HepG2 (cell line): ENCODE data around the gene RHBDF2. TPM values are rescaled to one million over a fixed set of nuclear protein-coding genes. Genes with fewer than 3 reads are reported as not detected.

Experiments
- ATM ChIP-seq: fragments of 450-650 bp; IDR thresholded peaks from 2 replicates; pipeline ENCODE4 v1.7.1; 2017; ENCODE audit warnings: mild to moderate bottlenecking, borderline replicate concordance
- BORCS8-MEF2B ChIP-seq: sonication (generic); formaldehyde crosslinking; IDR thresholded peaks from 2 replicates; pipeline ENCODE4 v1.8.0; 2022; ENCODE audit warnings: mild to moderate bottlenecking, missing genetic modification reagents
- CENPX ChIP-seq: sonication (generic); formaldehyde crosslinking; IDR thresholded peaks from 2 replicates; pipeline ENCODE4 v1.9.0; 2021; ENCODE audit warnings: mild to moderate bottlenecking, missing genetic modification reagents, moderate library complexity
- CREB1 ChIP-seq, 2 experiments: fragments of 450-650 bp in 1 of 2; IDR thresholded peaks; 2 replicates each; pipeline ENCODE4 v1.6.1; 2016 to 2017; ENCODE audit warnings: control low read depth in 1 of 2, mild to moderate bottlenecking in 1 of 2, missing compliant biosample characterization in 1 of 2, missing genetic modification characterization in 1 of 2
- EP300 ChIP-seq, 3 experiments: sonication (generic) in 1 of 3; formaldehyde crosslinking in 1 of 3; IDR thresholded peaks; 2 replicates each; pipeline versions ENCODE4 v1.5.1 to v1.6.1; 2011 to 2020; ENCODE audit warnings: low read depth in 2 of 3, low read length in 2 of 3, borderline replicate concordance in 1 of 3, improper control_type of control experiment in 1 of 3, mild to moderate bottlenecking in 1 of 3, missing genetic modification reagents in 1 of 3, moderate library complexity in 1 of 3
- RXRA ChIP-seq: sonication (generic); formaldehyde crosslinking; IDR thresholded peaks from 2 replicates; pipeline ENCODE4 v1.5.1; 2020; ENCODE audit warnings: missing genetic modification reagents
- SAFB2 ChIP-seq: sonication (generic); formaldehyde crosslinking; IDR thresholded peaks from 2 replicates; pipeline ENCODE4 v1.5.1; 2020; ENCODE audit warnings: missing genetic modification reagents, low read depth, mild to moderate bottlenecking, borderline replicate concordance
- ZC3H4 ChIP-seq: sonication (generic); formaldehyde crosslinking; IDR thresholded peaks from 2 replicates; pipeline ENCODE4 v1.4.0; 2020; ENCODE audit warnings: missing genetic modification reagents, borderline replicate concordance
- ZNF225 ChIP-seq: sonication (generic); formaldehyde crosslinking; IDR thresholded peaks from 2 replicates; pipeline ENCODE4 v1.4.0; 2020; ENCODE audit warnings: mild to moderate bottlenecking, missing genetic modification reagents
- ZNF468 ChIP-seq: sonication (generic); formaldehyde crosslinking; IDR thresholded peaks from 2 replicates; pipeline ENCODE4 v1.8.0; 2022; ENCODE audit warnings: mild to moderate bottlenecking, moderate library complexity, missing genetic modification reagents
- ZNF530 ChIP-seq: sonication (generic); formaldehyde crosslinking; IDR thresholded peaks from 2 replicates; pipeline ENCODE4 v1.5.0; 2020; ENCODE audit warnings: low read depth, mild to moderate bottlenecking, missing genetic modification reagents
- ZNF546 ChIP-seq: sonication (generic); formaldehyde crosslinking; conservative IDR thresholded peaks from 2 replicates; pipeline ENCODE4 v1.8.1; 2023; ENCODE audit warnings: mild to moderate bottlenecking, missing genetic modification reagents
- ZNF709 ChIP-seq: sonication (generic); formaldehyde crosslinking; IDR thresholded peaks from 2 replicates; pipeline ENCODE4 v1.5.0; 2020; ENCODE audit warnings: mild to moderate bottlenecking, missing genetic modification reagents
- ZNF792 ChIP-seq: IDR thresholded peaks from 2 replicates; pipeline ENCODE4 v1.6.1; 2016
- polyA plus RNA-seq, 8 experiments: library from polyadenylated mRNA; depleted of rRNA in 3 of 8; stranded (reverse) in 7 of 8; unstranded in 1 of 8; fragments of >200 nt; fragmentation: Illumina TruSeq in 4 of 8; extraction: Trizol in 4 of 8; gene quantifications; 2 replicates each; pipeline versions ENCODE4 v1.2.1 to v1.2.3, GENCODE V29; 2011 to 2016; ENCODE audit warnings: low read depth in 4 of 8, missing spikeins in 1 of 8, mixed read lengths in 1 of 8; ENCODE audit not compliant: insufficient read depth in 1 of 8
- total RNA-seq, 5 experiments: library from RNA; depleted of rRNA; stranded (reverse); fragments of >200 nt; fragmentation: Illumina TruSeq; extraction: Trizol; gene quantifications; 2 replicates each; pipeline ENCODE4 v1.2.3, GENCODE V29; 2016; ENCODE audit warnings: low read depth in 1 of 5
- TF ChIP-seq, protein P1 (sequence below): sonication (generic); formaldehyde crosslinking; conservative IDR thresholded peaks from 2 replicates; pipeline ENCODE4 v1.4.0; 2020; ENCODE audit warnings: mild to moderate bottlenecking, missing genetic modification reagents, moderate library complexity
- TF ChIP-seq, protein P2 (sequence below): sonication (generic); formaldehyde crosslinking; IDR thresholded peaks from 2 replicates; pipeline ENCODE4 v1.4.0; 2020; ENCODE audit warnings: missing genetic modification reagents
- TF ChIP-seq, protein P3 (sequence below): IDR thresholded peaks from 2 replicates; pipeline ENCODE4 v1.6.1; 2016; ENCODE audit warnings: mild to moderate bottlenecking
- TF ChIP-seq, protein P4 (sequence below): sonication (generic); formaldehyde crosslinking; IDR thresholded peaks from 2 replicates; pipeline ENCODE4 v1.8.0; 2022; ENCODE audit warnings: mild to moderate bottlenecking, missing genetic modification reagents; ENCODE audit not compliant: insufficient replicate concordance
- TF ChIP-seq, protein P5 (sequence below): sonication (generic); formaldehyde crosslinking; IDR thresholded peaks from 2 replicates; pipeline ENCODE4 v1.8.0; 2022; ENCODE audit warnings: missing genetic modification reagents, low read depth, mild to moderate bottlenecking, borderline replicate concordance
- TF ChIP-seq, protein P6 (sequence below): sonication (generic); formaldehyde crosslinking; IDR thresholded peaks from 2 replicates; pipeline ENCODE4 v1.4.0; 2020; ENCODE audit warnings: mild to moderate bottlenecking, missing genetic modification reagents

RHBDF2 gene
- total and polyA plus RNA-seq, 2 of the 13 experiments (the other 11 are each of a cell fraction or from before 2014, with no cell fraction given), result 7.8 to 24.2 TPM

DNA sequence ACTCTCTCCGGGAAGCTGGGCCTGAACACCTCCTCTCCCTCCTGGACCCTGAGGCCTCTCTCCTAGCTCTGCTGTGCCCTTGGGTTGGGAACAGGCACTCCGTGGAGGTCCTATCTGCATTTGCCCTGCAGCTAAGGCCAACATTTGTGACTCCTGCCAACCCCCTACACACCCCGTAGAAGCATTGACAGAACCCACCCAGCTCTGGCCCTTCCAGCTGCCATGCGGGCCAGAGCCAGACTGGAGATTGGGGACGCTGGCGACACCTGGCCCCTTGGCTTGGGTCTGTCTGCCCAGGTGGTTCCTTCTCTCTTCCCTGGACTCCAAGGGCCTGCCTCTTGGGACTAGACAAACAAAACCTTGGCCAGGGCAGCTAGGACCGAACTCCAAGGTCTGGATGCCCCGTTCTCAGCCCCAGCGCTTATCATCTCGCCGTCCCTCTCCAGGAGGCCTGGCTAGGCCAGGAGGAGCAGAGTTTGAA, 644 bp upstream of the RHBDF2 start (continued):
- TF ChIP-seq, protein P1, sequence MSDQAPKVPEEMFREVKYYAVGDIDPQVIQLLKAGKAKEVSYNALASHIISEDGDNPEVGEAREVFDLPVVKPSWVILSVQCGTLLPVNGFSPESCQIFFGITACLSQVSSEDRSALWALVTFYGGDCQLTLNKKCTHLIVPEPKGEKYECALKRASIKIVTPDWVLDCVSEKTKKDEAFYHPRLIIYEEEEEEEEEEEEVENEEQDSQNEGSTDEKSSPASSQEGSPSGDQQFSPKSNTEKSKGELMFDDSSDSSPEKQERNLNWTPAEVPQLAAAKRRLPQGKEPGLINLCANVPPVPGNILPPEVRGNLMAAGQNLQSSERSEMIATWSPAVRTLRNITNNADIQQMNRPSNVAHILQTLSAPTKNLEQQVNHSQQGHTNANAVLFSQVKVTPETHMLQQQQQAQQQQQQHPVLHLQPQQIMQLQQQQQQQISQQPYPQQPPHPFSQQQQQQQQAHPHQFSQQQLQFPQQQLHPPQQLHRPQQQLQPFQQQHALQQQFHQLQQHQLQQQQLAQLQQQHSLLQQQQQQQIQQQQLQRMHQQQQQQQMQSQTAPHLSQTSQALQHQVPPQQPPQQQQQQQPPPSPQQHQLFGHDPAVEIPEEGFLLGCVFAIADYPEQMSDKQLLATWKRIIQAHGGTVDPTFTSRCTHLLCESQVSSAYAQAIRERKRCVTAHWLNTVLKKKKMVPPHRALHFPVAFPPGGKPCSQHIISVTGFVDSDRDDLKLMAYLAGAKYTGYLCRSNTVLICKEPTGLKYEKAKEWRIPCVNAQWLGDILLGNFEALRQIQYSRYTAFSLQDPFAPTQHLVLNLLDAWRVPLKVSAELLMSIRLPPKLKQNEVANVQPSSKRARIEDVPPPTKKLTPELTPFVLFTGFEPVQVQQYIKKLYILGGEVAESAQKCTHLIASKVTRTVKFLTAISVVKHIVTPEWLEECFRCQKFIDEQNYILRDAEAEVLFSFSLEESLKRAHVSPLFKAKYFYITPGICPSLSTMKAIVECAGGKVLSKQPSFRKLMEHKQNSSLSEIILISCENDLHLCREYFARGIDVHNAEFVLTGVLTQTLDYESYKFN (CRISPR knock-in tag), result peak; percentile 59
- TF ChIP-seq RXRA (CRISPR knock-in tag) (no peak; the same call in 1 of the 2 replicates), ZNF709 (CRISPR knock-in tag) (no peak), ZNF468 (CRISPR knock-in tag) (no peak), ZNF546 (CRISPR knock-in tag) (no peak), ZC3H4 (peak; percentile 66; the same call in 1 of the 2 replicates), BORCS8-MEF2B (no peak), ATM (no peak), ZNF530 (CRISPR knock-in tag) (no peak), CENPX (CRISPR knock-in tag) (no peak), ZNF225 (no peak), EP300 (IDR thresholded peaks at IDR 0.05; ENCODE audit: low read depth in 2 of 2, low read length in 2 of 2) (no peak), EP300 (CRISPR knock-in tag; IDR thresholded peaks at IDR 0.05; ENCODE audit: borderline replicate concordance) (no peak), CREB1 (IDR thresholded peaks at IDR 0.05) (no peak), CREB1 (CRISPR knock-in tag; IDR thresholded peaks at IDR 0.05) (no peak), SAFB2 (CRISPR knock-in tag) (no peak), ZNF792 (0 out of 2 replicates have a peak, but pooled peaks have one; percentile 11)
- TF ChIP-seq, protein P2, sequence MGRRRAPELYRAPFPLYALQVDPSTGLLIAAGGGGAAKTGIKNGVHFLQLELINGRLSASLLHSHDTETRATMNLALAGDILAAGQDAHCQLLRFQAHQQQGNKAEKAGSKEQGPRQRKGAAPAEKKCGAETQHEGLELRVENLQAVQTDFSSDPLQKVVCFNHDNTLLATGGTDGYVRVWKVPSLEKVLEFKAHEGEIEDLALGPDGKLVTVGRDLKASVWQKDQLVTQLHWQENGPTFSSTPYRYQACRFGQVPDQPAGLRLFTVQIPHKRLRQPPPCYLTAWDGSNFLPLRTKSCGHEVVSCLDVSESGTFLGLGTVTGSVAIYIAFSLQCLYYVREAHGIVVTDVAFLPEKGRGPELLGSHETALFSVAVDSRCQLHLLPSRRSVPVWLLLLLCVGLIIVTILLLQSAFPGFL (CRISPR knock-in tag), result no peak
- TF ChIP-seq, protein P3, sequence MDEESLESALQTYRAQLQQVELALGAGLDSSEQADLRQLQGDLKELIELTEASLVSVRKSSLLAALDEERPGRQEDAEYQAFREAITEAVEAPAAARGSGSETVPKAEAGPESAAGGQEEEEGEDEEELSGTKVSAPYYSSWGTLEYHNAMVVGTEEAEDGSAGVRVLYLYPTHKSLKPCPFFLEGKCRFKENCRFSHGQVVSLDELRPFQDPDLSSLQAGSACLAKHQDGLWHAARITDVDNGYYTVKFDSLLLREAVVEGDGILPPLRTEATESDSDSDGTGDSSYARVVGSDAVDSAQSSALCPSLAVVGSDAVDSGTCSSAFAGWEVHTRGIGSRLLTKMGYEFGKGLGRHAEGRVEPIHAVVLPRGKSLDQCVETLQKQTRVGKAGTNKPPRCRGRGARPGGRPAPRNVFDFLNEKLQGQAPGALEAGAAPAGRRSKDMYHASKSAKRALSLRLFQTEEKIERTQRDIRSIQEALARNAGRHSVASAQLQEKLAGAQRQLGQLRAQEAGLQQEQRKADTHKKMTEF (CRISPR knock-in tag), result no peak
- TF ChIP-seq, protein P4, sequence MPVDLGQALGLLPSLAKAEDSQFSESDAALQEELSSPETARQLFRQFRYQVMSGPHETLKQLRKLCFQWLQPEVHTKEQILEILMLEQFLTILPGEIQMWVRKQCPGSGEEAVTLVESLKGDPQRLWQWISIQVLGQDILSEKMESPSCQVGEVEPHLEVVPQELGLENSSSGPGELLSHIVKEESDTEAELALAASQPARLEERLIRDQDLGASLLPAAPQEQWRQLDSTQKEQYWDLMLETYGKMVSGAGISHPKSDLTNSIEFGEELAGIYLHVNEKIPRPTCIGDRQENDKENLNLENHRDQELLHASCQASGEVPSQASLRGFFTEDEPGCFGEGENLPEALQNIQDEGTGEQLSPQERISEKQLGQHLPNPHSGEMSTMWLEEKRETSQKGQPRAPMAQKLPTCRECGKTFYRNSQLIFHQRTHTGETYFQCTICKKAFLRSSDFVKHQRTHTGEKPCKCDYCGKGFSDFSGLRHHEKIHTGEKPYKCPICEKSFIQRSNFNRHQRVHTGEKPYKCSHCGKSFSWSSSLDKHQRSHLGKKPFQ (CRISPR knock-in tag), result no peak
- TF ChIP-seq, protein P5, sequence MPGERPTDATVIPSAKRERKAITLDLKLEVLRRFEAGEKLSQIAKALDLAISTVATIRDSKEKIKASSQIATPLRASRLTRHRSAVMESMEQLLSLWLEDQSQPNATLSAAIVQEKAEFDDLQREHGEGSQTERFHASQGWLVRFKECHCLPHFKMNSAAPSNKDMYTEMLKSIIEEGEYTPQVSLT (CRISPR knock-in tag), result no peak
- TF ChIP-seq, protein P6, sequence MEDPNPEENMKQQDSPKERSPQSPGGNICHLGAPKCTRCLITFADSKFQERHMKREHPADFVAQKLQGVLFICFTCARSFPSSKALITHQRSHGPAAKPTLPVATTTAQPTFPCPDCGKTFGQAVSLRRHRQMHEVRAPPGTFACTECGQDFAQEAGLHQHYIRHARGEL (CRISPR knock-in tag), result no peak
